Ectodermal cell (in vitro differentiated cells): ENCODE measurements around the gene RAB23.

Experiments used
- H3K27ac ChIP-seq: 2 replicates; pipeline ENCODE4 v1.7.0; 2013; ENCODE audit warnings: mild to moderate bottlenecking, low read depth, low read length; ENCODE audit not compliant: insufficient read depth, poor library complexity, severe bottlenecking
- H3K27me3 ChIP-seq: 2 replicates; pipeline ENCODE4 v1.7.0; 2013; ENCODE audit warnings: mild to moderate bottlenecking, low read length; ENCODE audit not compliant: insufficient read depth, control insufficient read depth, poor library complexity, severe bottlenecking
- H3K36me3 ChIP-seq: one replicate; pipeline ENCODE4 v1.7.0; 2013; ENCODE audit warnings: low read length; ENCODE audit not compliant: control insufficient read depth, insufficient read depth
- H3K4me1 ChIP-seq: one replicate; pipeline ENCODE4 v1.7.0; 2013; ENCODE audit warnings: low read length; ENCODE audit not compliant: control insufficient read depth, insufficient read depth
- H3K4me3 ChIP-seq: 2 replicates; pipeline ENCODE4 v1.7.0; 2013; ENCODE audit warnings: low read depth, low read length, control low read depth; ENCODE audit not compliant: insufficient read depth
- H3K9me3 ChIP-seq: 2 replicates; pipeline ENCODE4 v1.7.0; 2013; ENCODE audit warnings: mild to moderate bottlenecking, low read length, moderate library complexity; ENCODE audit not compliant: control insufficient read depth
- WGBS, 2 experiments: methylation state at CpG; one replicate each; pipeline ENCODE4 v1.1.7; 2013; ENCODE audit warnings: missing lambda C conversion rate in 2 of 2; 5-methylcytosine and 5-hydroxymethylcytosine counted together

Gene RAB23

GRCh38 chr6:57142178-57142525 is 80.0 kb downstream of the RAB23 start:
- H3K27me3 ChIP-seq: no peaks in the 10 kb centered on the region
- no peak overlapping the region for H3K4me3 ChIP-seq
- 89 to 93% methylated on average over 1 of the region's 1 CpG for WGBS, 2 experiments
- no peaks in the 10 kb centered on the region for H3K4me1 ChIP-seq
- H3K9me3 ChIP-seq: no peaks in the 10 kb centered on the region
- H3K27ac ChIP-seq: no peak overlapping the region
- peaks cover 6% of the 10 kb centered on the region for H3K36me3 ChIP-seq

- no peaks in the 10 kb centered on the region for H3K27me3 ChIP-seq
- no peaks in the 10 kb centered on the region for H3K9me3 ChIP-seq
- no peaks in the 10 kb centered on the region for H3K4me1 ChIP-seq
- WGBS, 2 experiments: 96 to 97% methylated on average over 3 to 4 of the region's 4 CpGs
- H3K4me3 ChIP-seq: no peak overlapping the region
- no peak overlapping the region for H3K27ac ChIP-seq
- peaks cover 6% of the 10 kb centered on the region for H3K36me3 ChIP-seq
Observed at GRCh38 chr6:57141451-57142177, 80.5 kb downstream of the RAB23 start.

GRCh38 chr6:57138026-57138425 is 84.1 kb downstream of the RAB23 start:
- 96% methylated on average over 11 of the region's 11 CpGs for WGBS, 2 experiments
- no peaks in the 10 kb centered on the region for H3K27me3 ChIP-seq
- H3K4me1 ChIP-seq: no peaks in the 10 kb centered on the region
- H3K27ac ChIP-seq: no peak overlapping the region
- H3K9me3 ChIP-seq: no peaks in the 10 kb centered on the region
- no peak overlapping the region for H3K4me3 ChIP-seq
- peaks cover 6% of the 10 kb centered on the region for H3K36me3 ChIP-seq

- Histone ChIP-seq H3K36me3 (peaks cover 6% of the 10 kb centered on the region), H3K9me3 (no peaks in the 10 kb centered on the region), H3K27me3 (no peaks in the 10 kb centered on the region), H3K4me3 (no peak overlapping the region), H3K4me1 (no peaks in the 10 kb centered on the region), H3K27ac (no peak overlapping the region)
- WGBS, 2 experiments: 96 to 100% methylated on average over 2 of the region's 2 CpGs
Observed at GRCh38 chr6:57137350-57137749, 84.8 kb downstream of the RAB23 start.
